Epithelial cell of prostate (primary cell): ENCODE data around the gene OR7A10.
"Not testable (repeated sequence)": the region's sequence is repeated elsewhere in the genome, so short reads cannot be mapped to it uniquely, and the experiment has no call there.

Experiments
- DNase-seq: peaks from one replicate; pipeline ENCODE4 v3.0.0-alpha.2; 2011; ENCODE audit warnings: low read depth, low spot score
- H3K27ac ChIP-seq: fragments of 450-650 bp; 2 replicates; pipeline ENCODE4 v1.5.1; 2017; ENCODE audit warnings: mild to moderate bottlenecking

The OR7A10 gene

DNA sequence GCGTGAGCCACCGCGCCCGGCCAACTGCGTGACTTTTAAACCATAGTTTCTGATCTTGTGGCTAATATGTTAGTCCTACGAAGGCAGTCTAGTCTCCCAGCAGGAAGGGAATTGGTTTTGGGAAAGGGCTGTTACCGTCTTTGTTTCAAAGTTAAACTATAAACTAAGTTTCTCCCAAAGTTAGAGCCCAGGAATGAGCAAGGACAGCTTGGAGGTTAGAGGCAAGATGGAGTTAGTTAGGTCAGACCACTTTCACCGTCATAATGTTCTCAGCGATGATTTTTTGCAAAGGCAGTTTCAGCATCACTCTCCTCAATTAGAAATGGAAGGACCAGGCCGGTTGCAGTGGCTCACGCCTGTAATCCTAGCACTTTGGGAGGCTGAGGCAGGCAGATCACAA, 52.7 kb downstream of the OR7A10 start:
- H3K27ac ChIP-seq: no peak overlapping the region
- no peak for DNase-seq

DNA sequence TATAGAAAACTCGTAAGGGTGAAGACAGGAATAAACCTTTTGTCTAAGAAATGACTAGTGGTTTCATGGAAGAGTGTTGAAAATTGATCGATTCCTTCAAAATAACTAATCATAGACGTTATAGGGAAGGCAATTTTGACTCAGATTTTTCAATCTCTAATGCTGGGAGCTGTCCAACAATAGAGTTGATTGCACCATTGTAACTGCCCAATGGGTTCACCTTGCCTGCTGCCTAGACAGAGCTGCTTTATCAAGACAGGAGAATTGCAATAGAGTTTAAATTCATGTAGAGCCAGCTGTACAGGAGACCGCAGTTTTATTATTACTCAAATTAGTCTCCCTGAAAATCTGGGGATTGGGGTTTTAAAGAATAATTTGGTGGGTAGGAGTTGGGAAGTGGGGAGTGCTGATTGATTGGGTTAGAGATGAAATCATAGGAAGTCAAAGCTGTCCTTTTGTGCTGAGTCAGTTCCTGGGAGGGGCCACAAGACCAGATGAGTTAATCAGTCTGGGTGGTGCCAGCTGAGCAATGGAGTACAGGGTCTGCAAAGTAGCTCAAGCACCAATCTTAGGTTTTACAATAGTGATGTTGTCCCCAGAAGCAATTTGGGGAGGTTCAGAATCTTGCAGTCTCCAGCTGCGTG, 53.5 kb downstream of the OR7A10 start:
- DNase-seq: no peak
- no peak overlapping the region for H3K27ac ChIP-seq

DNA sequence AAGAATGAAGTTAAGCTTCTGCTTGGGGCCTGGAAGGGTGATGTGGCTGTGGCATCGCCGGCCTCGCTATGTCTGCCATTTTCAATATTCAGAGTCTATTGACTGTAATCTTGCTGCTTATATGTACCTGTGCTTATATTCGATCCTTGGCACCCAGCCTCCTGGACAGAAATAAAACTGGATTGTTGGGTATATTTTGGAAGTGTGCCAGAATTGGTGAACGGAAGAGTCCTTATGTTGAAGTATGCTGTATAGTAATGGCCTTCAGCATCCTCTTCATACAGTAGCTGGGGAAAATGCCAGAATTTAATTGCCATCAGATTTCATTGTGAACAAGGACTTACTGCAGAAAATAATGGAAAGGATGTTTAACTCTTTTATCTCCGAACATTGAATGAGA, 56.5 kb downstream of the OR7A10 start:
- not testable (repeated sequence) for H3K27ac ChIP-seq, DNase-seq
